GM12878 (cell line): ENCODE data around the gene NGFR. TPM values are rescaled to one million over a fixed set of nuclear protein-coding genes. Genes with fewer than 3 reads are reported as not detected.

Experiments
- ATAC-seq: fragments of 200-7000 bp; cut with Tn5 transposase; 3 replicates; pipeline ENCODE4 v1.9.1; 2020; ENCODE audit warnings: mild to moderate bottlenecking, moderate library complexity
- BruUV-seq: library from RNA; stranded (reverse); fragments of 400-500 nt; replicated peaks from 2 replicates; lab custom pipeline; 2021; lab: Mats Ljungman, UMichigan
- CTCF ChIA-PET: fragments of 300-600 bp; sonication (Branson Sonifier 250); formaldehyde crosslinking; extraction: SDS; loops from one replicate; lab custom pipeline; 2021; ENCODE audit warnings: inconsistent platforms; lab: Yijun Ruan, JAX
- POLR2A ChIA-PET: fragments of 350-600 bp; formaldehyde crosslinking; extraction: SDS; loops from one replicate; lab custom pipeline; 2021; ENCODE audit warnings: inconsistent platforms; lab: Charles Lee
- RAD21 ChIA-PET: fragments of 300-600 bp; sonication (Branson Sonifier 250); formaldehyde crosslinking; loops from one replicate; lab custom pipeline; 2023; ENCODE audit warnings: antibody characterized with exemption; ENCODE audit not compliant: unreplicated experiment; lab: Charles Lee
- SMC1A ChIA-PET: fragments of 300-600 bp; sonication (Branson Sonifier 250); formaldehyde crosslinking; loops from one replicate; lab custom pipeline; 2023; ENCODE audit not compliant: unreplicated experiment, uncharacterized antibody; lab: Charles Lee
- DNase-seq: peaks from one replicate; pipeline ENCODE4 v3.0.0-alpha.2; 2011; ENCODE audit warnings: low read depth, low spot score
- FAIRE-seq: peaks from 3 replicates; lab custom pipeline; 2011; peaks lifted over from hg19 to GRCh38; lab: Jason Lieb, UNC
- H2AFZ ChIP-seq: 2 replicates; pipeline ENCODE4 v1.6.0; 2011; ENCODE audit warnings: low read depth, low read length, control low read depth; ENCODE audit not compliant: control insufficient read depth
- H3K27ac ChIP-seq: 2 replicates; pipeline ENCODE4 v1.5.1; 2011; ENCODE audit warnings: control low read depth; ENCODE audit not compliant: control insufficient read depth, insufficient read depth
- H3K27me3 ChIP-seq, 2 experiments: replicated peaks in 1 of 2; 2 replicates each; pipeline versions ENCODE4 v1.6.0 to v1.6.1; 2011; ENCODE audit warnings: low read length in 1 of 2; ENCODE audit not compliant: control insufficient read depth in 2 of 2, insufficient read depth in 2 of 2
- H3K36me3 ChIP-seq, 2 experiments: 2 replicates each; pipeline ENCODE4 v1.5.1; 2011; ENCODE audit warnings: low read length in 1 of 2; ENCODE audit not compliant: control insufficient read depth in 2 of 2, insufficient read depth in 2 of 2
- H3K4me1 ChIP-seq: 2 replicates; pipeline ENCODE4 v1.6.1; 2011; ENCODE audit warnings: mild to moderate bottlenecking, low read length, moderate library complexity, mixed read lengths; ENCODE audit not compliant: control insufficient read depth, insufficient read depth
- H3K4me2 ChIP-seq: 2 replicates; pipeline ENCODE4 v1.6.0; 2011; ENCODE audit warnings: control low read depth; ENCODE audit not compliant: control insufficient read depth, insufficient read depth
- H3K4me3 ChIP-seq: fragments of 200-600 bp; sonication (generic); 2 replicates; pipeline ENCODE4 v1.5.1; 2016
- H3K79me2 ChIP-seq: 2 replicates; pipeline ENCODE4 v1.6.0; 2011; ENCODE audit warnings: low read length; ENCODE audit not compliant: control insufficient read depth, insufficient read depth
- H3K9ac ChIP-seq: 2 replicates; pipeline ENCODE4 v1.8.0; 2011; ENCODE audit warnings: low read length, control low read depth, mixed read lengths; ENCODE audit not compliant: control insufficient read depth, insufficient read depth
- H3K9me3 ChIP-seq: replicated peaks from 3 replicates; pipeline ENCODE4 v1.5.1; 2011; ENCODE audit warnings: mild to moderate bottlenecking, low read length; ENCODE audit not compliant: control insufficient read depth, insufficient read depth
- H4K20me1 ChIP-seq: 2 replicates; pipeline ENCODE4 v1.6.0; 2011; ENCODE audit not compliant: control insufficient read depth, insufficient read depth
- CHD4 ChIP-seq: fragments of 200-600 bp; sonication (generic); IDR thresholded peaks from 2 replicates; pipeline ENCODE4 v1.6.1; 2016; ENCODE audit warnings: mild to moderate bottlenecking
- EGR1 ChIP-seq, 2 experiments: IDR thresholded peaks; 1 replicate in 1 of 2; 2 replicates in 1 of 2; pipeline ENCODE4 v1.6.1; 2011 to 2012; ENCODE audit warnings: low read depth in 2 of 2, low read length in 2 of 2, borderline replicate concordance in 1 of 2, mild to moderate bottlenecking in 1 of 2, moderate library complexity in 1 of 2
- EZH2 ChIP-seq: IDR thresholded peaks from 2 replicates; pipeline ENCODE4 v1.6.1; 2012; ENCODE audit warnings: low read depth, mild to moderate bottlenecking, control low read depth, inconsistent platforms, low read length, borderline replicate concordance; ENCODE audit not compliant: control insufficient read depth
- GATAD2B ChIP-seq: fragments of 450-650 bp; conservative IDR thresholded peaks from 2 replicates; pipeline ENCODE4 v1.6.1; 2017; ENCODE audit warnings: low read depth, mild to moderate bottlenecking, moderate library complexity
- IRF3 ChIP-seq: fragments of 450-650 bp; IDR thresholded peaks from 2 replicates; pipeline ENCODE4 v1.6.1; 2014; ENCODE audit warnings: mild to moderate bottlenecking
- KLF5 ChIP-seq: fragments of 450-650 bp; IDR thresholded peaks from 2 replicates; pipeline ENCODE4 v1.6.1; 2014; ENCODE audit warnings: mild to moderate bottlenecking; ENCODE audit not compliant: partially characterized antibody
- RAD21 ChIP-seq: IDR thresholded peaks from 2 replicates; pipeline ENCODE4 v1.6.1; 2011; ENCODE audit warnings: mild to moderate bottlenecking, low read depth, low read length, moderate library complexity; ENCODE audit not compliant: insufficient read depth
- TCF12 ChIP-seq: IDR thresholded peaks from 2 replicates; pipeline ENCODE4 v1.6.1; 2011; ENCODE audit warnings: low read depth, mild to moderate bottlenecking, low read length
- ZNF217 ChIP-seq: fragments of 450-650 bp; IDR thresholded peaks from 2 replicates; pipeline ENCODE4 v1.6.1; 2017; ENCODE audit warnings: antibody characterized with exemption, mild to moderate bottlenecking
- WGBS: methylation state at CpG from one replicate; pipeline ENCODE4 v1.1.6; 2016; ENCODE audit warnings: low lambda C conversion rate; ENCODE audit not compliant: insufficient replicate concordance, insufficient coverage; ENCODE audit errors: missing lambda C conversion rate; 5-methylcytosine and 5-hydroxymethylcytosine counted together
- in situ Hi-C: fragments of 300-500 bp; cut with MboI; formaldehyde crosslinking; loops from 9 replicates; pipeline ENCODE4 v1.14.3; 2018; ENCODE audit warnings: mixed read lengths
- intact Hi-C: fragments of 100-400 bp; cut with micrococcal nuclease; formaldehyde crosslinking; loops from one replicate; pipeline ENCODE4 v1.14.2; 2022; ENCODE audit not compliant: unreplicated experiment
- polyA plus RNA-seq, 11 experiments: library from polyadenylated mRNA; depleted of rRNA in 4 of 11; unstranded in 6 of 11; stranded (reverse) in 5 of 11; fragments of >200 nt; fragmentation: Nextera tagmentation in 4 of 11; fragmentation: Illumina TruSeq in 1 of 11; extraction: Ambion mirVana in 4 of 11; extraction: Trizol in 1 of 11; gene quantifications; 1 replicate in 1 of 11; 2 replicates in 10 of 11; pipeline versions ENCODE4 v1.2.1 to v1.2.3, GENCODE V29; 2011 to 2016; ENCODE audit warnings: inconsistent platforms in 2 of 11, missing spikeins in 2 of 11, low read depth in 1 of 11
- total RNA-seq, 4 experiments: library from RNA; depleted of rRNA in 3 of 4; stranded (reverse); fragments of >200 nt in 3 of 4; fragmentation: Illumina TruSeq in 1 of 4; extraction: Trizol in 1 of 4; gene quantifications; 2 replicates each; pipeline versions ENCODE4 v1.2.1 to v1.2.3, GENCODE V29; 2013 to 2021

The NGFR gene
- total and polyA plus RNA-seq, 10 of the 15 experiments (the other 5 are each of a cell fraction or from before 2014, with no cell fraction given): 0.05 to 0.28 (median 0.08) TPM; not detected in 1

GRCh38 chr17:49496183-49496866, 1.2 kb downstream of the NGFR start (continued):
- TF ChIP-seq EZH2 (0 out of 2 replicates have a peak, but pooled peaks have one; percentile 20), KLF5 (no peak), RAD21 (peak; percentile 39), EGR1 (IDR thresholded peaks at IDR 0.05; ENCODE audit: borderline replicate concordance in 1 of 2, low read depth in 2 of 2, low read length in 2 of 2) (no peak), GATAD2B (peak; percentile 45; the same call in 1 of the 2 replicates), ZNF217 (no peak), TCF12 (no peak)

- TF ChIP-seq CHD4 (no peak), IRF3 (no peak), EZH2 (peak; percentile 90; the same call in 1 of the 2 replicates)
- Histone ChIP-seq H3K79me2 (no peaks in the 10 kb centered on the region), H3K27ac (no peak overlapping the region), H3K9ac (no peak overlapping the region), H3K4me2 (peak overlapping the region; percentile 71), H2AFZ (no peak overlapping the region; the same call in 1 of the 2 replicates), H3K4me1 (peaks cover 9% of the 10 kb centered on the region; the same call in 1 of the 2 replicates), H3K27me3 (peaks cover 13 to 15% of the 10 kb centered on the region in 2 experiments), H3K4me3 (no peak overlapping the region), H4K20me1 (no peaks in the 10 kb centered on the region), H3K36me3 (no peaks in the 10 kb centered on the region), H3K9me3 (no peaks in the 10 kb centered on the region)
- intact Hi-C loops: loop anchor here (2.0 kb wide), 1 partner anchor 60 kb away; no protein-coding TSS in a partner anchor
- RAD21 ChIA-PET: interaction anchor here (1.8 kb wide), 1 partner anchor 60 kb away, joined by 6 read pairs; no protein-coding TSS in a partner anchor
- DNase-seq (no peak), FAIRE-seq (no peak), ATAC-seq (no peak)
- CTCF ChIA-PET: interaction anchor here (0.6 to 5.0 kb wide), 5 partner anchors 11 to 61 kb away, joined by 3 to 37 read pairs (median 5); no protein-coding TSS in a partner anchor
- POLR2A ChIA-PET: no interaction called here
- WGBS: 13% methylated on average over 13 of the region's 13 CpGs
- SMC1A ChIA-PET: no interaction called here
- no TSS peak for BruUV-seq
- in situ Hi-C loops: loop anchor here (5.0 kb wide), 1 partner anchor 55 kb away; no protein-coding TSS in a partner anchor
Measured at GRCh38 chr17:49496867-49497147, 1.7 kb downstream of the NGFR start.
